BJ (cell line): ENCODE results near the gene PRDM16. TPM values are rescaled to one million over a fixed set of nuclear protein-coding genes. Genes with fewer than 3 reads are reported as not detected.

ENCODE experiments used
- CTCF ChIA-PET: fragments of 350-600 bp; formaldehyde crosslinking; extraction: SDS; loops from one replicate; lab custom pipeline; 2021; ENCODE audit warnings: antibody characterized with exemption, inconsistent platforms; lab: Yijun Ruan, JAX
- POLR2A ChIA-PET: fragments of 300-600 bp; sonication (Branson Sonifier 250); formaldehyde crosslinking; extraction: SDS; loops from one replicate; lab custom pipeline; 2021; ENCODE audit warnings: antibody characterized with exemption; lab: Charles Lee
- DNase-seq: peaks from one replicate; pipeline ENCODE4 v3.0.0-alpha.2; 2011; ENCODE audit warnings: low read depth
- H3K27me3 ChIP-seq: 2 replicates; pipeline ENCODE4 v1.6.0; 2011; ENCODE audit warnings: low read length; ENCODE audit not compliant: control insufficient read depth, insufficient read depth
- H3K36me3 ChIP-seq: 2 replicates; pipeline ENCODE4 v1.5.1; 2011; ENCODE audit warnings: low read length; ENCODE audit not compliant: control insufficient read depth, insufficient read depth
- H3K4me3 ChIP-seq: 2 replicates; pipeline ENCODE4 v1.5.1; 2011; ENCODE audit warnings: low read depth, mild to moderate bottlenecking, control low read depth, low read length
- polyA plus RNA-seq: library from polyadenylated mRNA; depleted of rRNA; stranded (reverse); fragments of >200 nt; gene quantifications from 2 replicates; pipeline ENCODE4 v1.2.3, GENCODE V29; 2011
- TF ChIP-seq, protein P1 (sequence below): IDR thresholded peaks from 2 replicates; pipeline ENCODE4 v1.5.1; 2011; ENCODE audit warnings: low read depth, mild to moderate bottlenecking, control low read depth, inconsistent platforms, low read length, moderate library complexity; ENCODE audit not compliant: insufficient read depth

Gene PRDM16
- polyA plus RNA-seq, 1 experiment, result 0.02 TPM

DNA sequence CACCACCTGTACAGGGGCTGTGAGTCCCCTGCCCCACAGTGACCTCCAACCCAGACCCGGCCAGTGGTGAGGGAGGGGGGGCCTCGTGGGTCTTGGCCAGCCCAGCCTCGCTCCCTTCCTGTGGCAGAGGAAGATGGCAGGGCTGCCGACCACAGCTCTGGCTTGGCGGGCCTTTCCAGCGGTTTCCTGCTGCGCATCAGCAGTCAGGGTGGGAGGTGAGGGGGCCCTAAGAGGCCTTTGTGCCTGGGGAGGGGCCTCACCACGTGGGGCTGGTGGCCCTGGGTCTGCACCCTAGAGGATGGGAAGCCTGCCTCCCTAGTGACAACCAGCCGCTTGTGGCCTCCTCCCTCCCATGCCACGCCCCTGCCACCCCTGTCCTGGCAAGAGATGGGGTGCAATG lies 312.9 kb downstream of the PRDM16 start:
- Histone ChIP-seq H3K27me3 (peaks cover 2% of the 10 kb centered on the region; the same call in 1 of the 2 replicates), H3K4me3 (no peak overlapping the region), H3K36me3 (no peaks in the 10 kb centered on the region)
- ChIA-PET POLR2A (no interaction called here), CTCF (no interaction called here)
- TF ChIP-seq, protein P1, sequence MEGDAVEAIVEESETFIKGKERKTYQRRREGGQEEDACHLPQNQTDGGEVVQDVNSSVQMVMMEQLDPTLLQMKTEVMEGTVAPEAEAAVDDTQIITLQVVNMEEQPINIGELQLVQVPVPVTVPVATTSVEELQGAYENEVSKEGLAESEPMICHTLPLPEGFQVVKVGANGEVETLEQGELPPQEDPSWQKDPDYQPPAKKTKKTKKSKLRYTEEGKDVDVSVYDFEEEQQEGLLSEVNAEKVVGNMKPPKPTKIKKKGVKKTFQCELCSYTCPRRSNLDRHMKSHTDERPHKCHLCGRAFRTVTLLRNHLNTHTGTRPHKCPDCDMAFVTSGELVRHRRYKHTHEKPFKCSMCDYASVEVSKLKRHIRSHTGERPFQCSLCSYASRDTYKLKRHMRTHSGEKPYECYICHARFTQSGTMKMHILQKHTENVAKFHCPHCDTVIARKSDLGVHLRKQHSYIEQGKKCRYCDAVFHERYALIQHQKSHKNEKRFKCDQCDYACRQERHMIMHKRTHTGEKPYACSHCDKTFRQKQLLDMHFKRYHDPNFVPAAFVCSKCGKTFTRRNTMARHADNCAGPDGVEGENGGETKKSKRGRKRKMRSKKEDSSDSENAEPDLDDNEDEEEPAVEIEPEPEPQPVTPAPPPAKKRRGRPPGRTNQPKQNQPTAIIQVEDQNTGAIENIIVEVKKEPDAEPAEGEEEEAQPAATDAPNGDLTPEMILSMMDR, result no peak
- no peak for DNase-seq

DNA sequence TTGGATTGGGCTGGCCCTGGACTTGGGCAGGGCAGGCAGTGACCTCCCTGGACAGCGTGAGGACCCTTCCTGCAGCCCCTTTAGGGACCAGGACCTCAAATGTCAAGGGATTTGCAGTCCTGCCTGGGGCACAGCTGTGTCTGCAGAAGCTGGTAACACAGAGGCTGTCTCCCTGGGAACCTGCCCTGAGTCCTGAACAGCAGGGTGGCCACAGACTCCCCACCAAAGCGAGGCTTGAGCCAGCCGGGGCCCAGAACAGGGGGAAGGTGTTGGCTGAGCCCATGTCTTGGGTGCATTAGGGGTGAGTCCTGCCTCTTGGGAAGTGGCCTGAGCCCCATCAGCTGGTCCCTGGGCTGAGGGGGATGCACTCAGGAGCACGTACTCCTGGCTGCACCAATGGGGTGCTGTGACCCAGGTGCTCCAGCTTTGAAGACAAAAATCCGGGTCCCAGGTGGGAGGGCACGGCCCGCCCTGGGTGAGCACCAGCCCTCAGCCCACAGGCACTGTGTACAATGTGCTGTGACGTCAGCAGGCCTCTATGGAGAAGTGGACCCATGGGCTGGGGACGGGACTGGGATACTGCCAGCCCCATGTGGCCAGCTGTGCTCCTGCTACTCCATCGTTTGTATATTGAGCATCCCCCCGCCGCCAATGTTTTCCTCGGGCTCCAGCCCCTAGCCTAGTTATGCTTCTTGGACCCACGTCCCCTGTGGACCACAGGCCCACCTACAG lies 313.5 kb downstream of the PRDM16 start:
- H3K4me3 ChIP-seq, result no peak overlapping the region
- CTCF ChIA-PET, result no interaction called here

DNA sequence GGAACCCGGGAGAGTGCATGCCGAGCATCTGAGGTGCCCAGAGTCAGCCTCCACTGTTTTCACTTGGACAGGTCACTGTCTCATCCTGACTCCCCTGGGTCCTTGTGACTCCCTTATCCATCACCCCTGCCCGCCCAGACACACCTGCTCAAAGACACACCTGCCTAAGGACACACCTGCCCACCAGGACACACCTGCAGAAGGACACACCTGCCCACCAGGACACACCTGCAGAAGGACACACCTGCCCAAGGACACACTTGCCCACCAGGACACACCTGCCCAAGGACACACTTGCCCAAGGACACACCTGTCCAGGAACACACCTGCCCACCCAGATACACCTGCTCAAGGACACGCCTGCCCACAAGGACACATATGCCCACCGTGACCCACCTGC lies 314.7 kb downstream of the PRDM16 start:
- TF ChIP-seq, protein P1, result no peak
- Histone ChIP-seq H3K36me3 (no peaks in the 10 kb centered on the region), H3K4me3 (no peak overlapping the region), H3K27me3 (peaks cover 5% of the 10 kb centered on the region; the same call in 1 of the 2 replicates)
- ChIA-PET CTCF (no interaction called here), POLR2A (no interaction called here)
- DNase-seq, result no peak

More for the DNA sequence above, 313.5 kb downstream of the PRDM16 start:
- no peaks in the 10 kb centered on the region for H3K36me3 ChIP-seq
- TF ChIP-seq, protein P1, result no peak
- no peak for DNase-seq
- H3K27me3 ChIP-seq, result peaks cover 5% of the 10 kb centered on the region; the same call in 1 of the 2 replicates
- POLR2A ChIA-PET, result no interaction called here

DNA sequence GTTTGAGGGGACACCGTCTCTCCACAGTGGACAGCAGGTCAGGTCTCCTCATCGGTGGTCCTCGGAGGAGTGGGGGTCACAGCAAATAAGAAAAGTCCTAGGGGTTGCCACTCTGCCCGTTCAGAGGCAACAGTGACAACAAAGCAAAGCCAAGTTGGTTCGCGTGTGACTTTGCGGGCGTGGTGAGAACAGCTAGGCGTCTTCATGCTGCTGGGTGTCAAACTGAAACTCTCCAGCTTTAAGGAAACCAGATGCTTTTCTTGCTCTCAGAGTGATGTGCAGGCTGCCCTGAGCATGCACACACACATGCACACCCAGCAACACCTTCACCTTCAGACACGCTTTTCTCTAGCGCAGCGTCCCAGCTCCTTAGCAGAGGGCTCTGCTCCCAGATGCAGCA lies 315.4 kb downstream of the PRDM16 start:
- DNase-seq, result no peak
- H3K36me3 ChIP-seq, result no peaks in the 10 kb centered on the region
- CTCF ChIA-PET, result interaction anchor here (0.8 kb wide), 1 partner anchor 15 kb away, joined by 3 read pairs; no protein-coding TSS in a partner anchor
- no peak overlapping the region for H3K4me3 ChIP-seq
- POLR2A ChIA-PET, result no interaction called here
- TF ChIP-seq, protein P1, result no peak
- peaks cover 5% of the 10 kb centered on the region; the same call in 1 of the 2 replicates for H3K27me3 ChIP-seq

DNA sequence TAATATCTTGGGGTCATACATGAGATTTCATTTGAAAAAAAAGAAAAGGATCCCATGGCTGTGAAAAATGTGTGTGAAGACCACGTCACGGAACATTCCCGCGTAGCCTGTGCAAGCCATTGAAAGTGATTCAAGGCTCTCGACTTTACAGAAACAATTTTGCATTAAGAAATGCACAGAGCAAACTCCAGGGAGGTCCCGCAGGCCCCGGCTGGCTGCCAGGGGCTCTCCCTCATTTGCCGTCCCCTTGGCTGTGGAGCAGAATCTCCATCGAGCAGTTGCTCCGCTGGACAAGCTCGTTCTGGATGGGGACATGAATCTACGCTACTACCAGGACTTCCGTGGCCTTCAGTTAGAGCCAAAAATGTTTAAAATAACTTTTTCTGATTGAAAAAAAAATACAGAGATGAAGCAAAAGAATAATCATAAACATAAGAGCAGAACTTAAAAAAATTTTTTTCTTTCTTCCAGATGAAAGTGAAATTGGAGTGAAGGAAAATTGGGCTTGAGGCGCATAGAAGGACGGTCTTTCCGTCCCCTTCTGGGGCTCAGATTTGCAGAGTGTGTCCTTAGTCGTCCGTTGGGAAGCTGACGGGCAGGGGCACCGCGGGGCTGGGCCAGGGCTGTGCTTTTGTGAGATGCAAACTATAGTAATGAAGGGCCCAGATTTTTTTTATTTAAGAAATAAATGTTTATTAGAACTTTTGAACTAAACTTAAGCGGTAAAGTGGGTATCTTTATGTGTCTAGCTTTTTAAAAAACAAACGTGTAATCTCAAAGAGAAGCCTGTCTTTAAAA lies 317.4 kb downstream of the PRDM16 start:
- H3K36me3 ChIP-seq, result no peaks in the 10 kb centered on the region
- H3K4me3 ChIP-seq, result no peak overlapping the region
- CTCF ChIA-PET, result interaction anchor here (1.0 to 1.5 kb wide), 2 partner anchors 9 to 11 kb away, joined by 3 to 4 read pairs; no protein-coding TSS in a partner anchor
- H3K27me3 ChIP-seq, result peaks cover 7% of the 10 kb centered on the region; the same call in 1 of the 2 replicates
- TF ChIP-seq, protein P1, result no peak
- POLR2A ChIA-PET, result no interaction called here
- DNase-seq, result no peak
